Spleen (tissue), 11 donors: Measurements from ENCODE around the gene TCIRG1. TPM values are rescaled to one million over a fixed set of nuclear protein-coding genes. Genes with fewer than 3 reads are reported as not detected.

Experiments used
- DNase-seq: peaks from one replicate; pipeline ENCODE4 v3.0.0-alpha.2; 2020
- H3K27ac ChIP-seq, 8 donors: fragments of 200-600 bp; sonication (generic) in 7 of 8; 1 replicate in 4 of 8; 2 replicates in 4 of 8; pipeline versions ENCODE4 v1.5.0 to v1.8.0; 2016 to 2021; ENCODE audit warnings: inconsistent platforms in 4 of 8, mild to moderate bottlenecking in 4 of 8, moderate library complexity in 1 of 8
- H3K27me3 ChIP-seq, 7 donors: fragments of 200-600 bp; sonication (generic) in 6 of 7; replicated peaks in 1 of 7; 1 replicate in 4 of 7; 2 replicates in 3 of 7; pipeline versions ENCODE4 v1.5.0 to v1.8.0; 2016 to 2021; ENCODE audit warnings: inconsistent platforms in 3 of 7, mild to moderate bottlenecking in 1 of 7
- H3K36me3 ChIP-seq, 6 donors: fragments of 200-600 bp; sonication (generic) in 5 of 6; 1 replicate in 4 of 6; 2 replicates in 2 of 6; pipeline versions ENCODE4 v1.5.0 to v1.8.0; 2016 to 2021; ENCODE audit warnings: inconsistent platforms in 2 of 6
- H3K4me1 ChIP-seq, 6 donors: fragments of 200-600 bp; sonication (generic) in 5 of 6; 1 replicate in 3 of 6; 2 replicates in 3 of 6; pipeline versions ENCODE4 v1.5.0 to v1.8.0; 2016 to 2021; ENCODE audit warnings: inconsistent platforms in 3 of 6
- H3K4me3 ChIP-seq, 8 donors: fragments of 200-600 bp; sonication (generic) in 7 of 8; 1 replicate in 4 of 8; 2 replicates in 4 of 8; pipeline versions ENCODE4 v1.5.0 to v1.8.0; 2016 to 2021; ENCODE audit warnings: inconsistent platforms in 4 of 8, mild to moderate bottlenecking in 4 of 8, moderate library complexity in 2 of 8
- H3K9me3 ChIP-seq, 8 donors: fragments of 200-600 bp; sonication (generic) in 7 of 8; 1 replicate in 4 of 8; 2 replicates in 4 of 8; pipeline versions ENCODE4 v1.5.0 to v1.8.0; 2016 to 2021; ENCODE audit warnings: inconsistent platforms in 4 of 8
- CTCF ChIP-seq, 11 experiments: fragments of 200-600 bp in 7 of 11; fragments of 450-650 bp in 4 of 11; sonication (generic) in 4 of 11; IDR thresholded peaks in 8 of 11; conservative IDR thresholded peaks in 3 of 11; 1 replicate in 7 of 11; 2 replicates in 4 of 11; pipeline versions ENCODE4 v1.4.0 to v1.8.0; 2016 to 2021; ENCODE audit warnings: antibody characterized with exemption in 11 of 11, inconsistent platforms in 4 of 11, mild to moderate bottlenecking in 1 of 11
- POLR2A ChIP-seq, 3 donors: fragments of 450-650 bp; IDR thresholded peaks; one replicate each; pipeline ENCODE4 v1.5.1; 2017; ENCODE audit warnings: antibody characterized with exemption in 3 of 3, mild to moderate bottlenecking in 1 of 3
- POLR2AphosphoS5 ChIP-seq, 3 donors: sonication (generic); formaldehyde crosslinking; IDR thresholded peaks; one replicate each; pipeline ENCODE4 v1.5.1; 2017; ENCODE audit warnings: antibody characterized with exemption in 3 of 3
- WGBS, 5 donors: extraction: QIAGEN DNeasy Blood & Tissue Kit in 3 of 5; methylation state at CpG; one replicate each; pipeline versions ENCODE4 v1.1.5 to v1.1.7; 2013 to 2018; 5-methylcytosine and 5-hydroxymethylcytosine counted together
- intact Hi-C: fragments of 100-400 bp; cut with DNase I; formaldehyde crosslinking; loops from one replicate; pipeline ENCODE4 v1.15.0; 2023; ENCODE audit warnings: low total_unique reads
- polyA plus RNA-seq, 3 donors: library from polyadenylated mRNA; stranded (reverse); fragments of 200-250 nt; gene quantifications; one replicate each; pipeline ENCODE4 v1.2.1, GENCODE V29; 2013
- total RNA-seq, 7 donors: library from RNA; depleted of rRNA in 3 of 7; stranded (reverse); fragments of >200 nt in 3 of 7; fragmentation: NEBNext Ultra II Directional in 4 of 7; extraction: Animal tissue kit (Norgen Biotek cat#: 25700) in 4 of 7; gene quantifications; one replicate each; pipeline versions ENCODE4 v1.1.0 to v1.2.1, GENCODE V29; 2016 to 2021
- donor health status: healthy with polysubstance abuse.
- donor health status: DM: no; HTN: no; CAD: no; lungs with moderate emphysema.
- donor health status: DM: no; HTN: no; CAD: no.
- donor health status: Bipolar disorder and iron deficiency.
- donor health status: healthy.
- donor health status: DM: no; HTN: no; CAD: no.
- donor health status: DM: yes; HTN: yes; CAD: no.

Gene TCIRG1
- total and polyA plus RNA-seq, 10 donors, result 199 to 707 (median 377) TPM

- no peaks in the 10 kb centered on the region for H3K9me3 ChIP-seq
- peaks cover 50 to 92% (median 71%) of the 10 kb centered on the region in 6 donors for H3K4me1 ChIP-seq
- H3K27me3 ChIP-seq, result no peaks in the 10 kb centered on the region
- H3K27ac ChIP-seq, result peak overlapping the region; percentile 85 to 97 (median 92)
- TF ChIP-seq CTCF (IDR thresholded peaks at IDR 0.05 in 8 of 11, conservative IDR thresholded peaks at IDR 0.05 in 3 of 11), result no peak
- no peak for TF ChIP-seq POLR2AphosphoS5 (IDR thresholded peaks at IDR 0.05)
- TF ChIP-seq POLR2A (IDR thresholded peaks at IDR 0.05), result no peak
- 62 to 81% (median 69%) methylated on average over 17 to 27 of the region's 27 CpGs for WGBS, 5 donors
- H3K4me3 ChIP-seq, result peak overlapping the region in 1 of 8 donors; percentile 97
- peaks cover 0 to 43% (median 16%) of the 10 kb centered on the region in 6 donors for H3K36me3 ChIP-seq
- peak; percentile 87 for DNase-seq
- intact Hi-C loops, result no loop called here
These were observed 2.6 kb upstream of the TCIRG1 start for GRCh38 chr11:68036141-68036716.

DNA sequence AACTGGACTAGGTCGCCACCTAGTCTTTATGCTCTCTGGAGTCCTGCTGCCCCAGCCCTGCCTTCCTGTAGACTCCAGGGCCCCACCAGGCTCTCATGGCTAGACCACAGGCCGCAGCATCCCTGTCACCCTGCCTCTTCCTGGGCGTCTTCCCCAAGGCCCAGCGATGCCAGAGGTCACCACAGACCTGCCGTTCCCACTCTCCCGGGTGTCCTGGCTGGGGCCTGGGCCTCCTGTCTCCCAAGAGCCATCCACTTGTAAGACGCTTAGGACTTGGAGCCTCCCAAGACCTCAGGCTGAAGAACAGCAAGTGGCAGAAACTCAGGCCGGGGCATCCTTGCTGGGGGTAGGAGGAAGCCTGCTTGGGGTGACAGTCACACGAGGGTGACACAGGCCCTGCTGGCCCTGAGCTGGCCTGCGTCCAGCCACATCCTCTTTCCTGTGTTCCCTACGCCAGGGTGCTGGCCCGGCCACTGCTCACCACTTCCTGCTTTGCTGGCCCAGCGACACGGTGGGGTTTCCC is 2.0 kb upstream of the TCIRG1 start:
- no peaks in the 10 kb centered on the region for H3K27me3 ChIP-seq
- no peaks in the 10 kb centered on the region for H3K9me3 ChIP-seq
- peaks cover 48 to 92% (median 71%) of the 10 kb centered on the region in 6 donors for H3K4me1 ChIP-seq
- peak overlapping the region; percentile 85 to 97 (median 92) for H3K27ac ChIP-seq
- 14 to 27% (median 16%) methylated on average over 11 to 14 of the region's 14 CpGs for WGBS, 5 donors
- intact Hi-C loops, result no loop called here
- TF ChIP-seq CTCF (IDR thresholded peaks at IDR 0.05 in 8 of 11, conservative IDR thresholded peaks at IDR 0.05 in 3 of 11), result peak in 1 of 11 experiments; percentile 5
- TF ChIP-seq POLR2AphosphoS5 (IDR thresholded peaks at IDR 0.05), result peak; percentile 89 to 93 (median 92)
- peak in 1 of 3 donors; percentile 20 for TF ChIP-seq POLR2A (IDR thresholded peaks at IDR 0.05)
- H3K4me3 ChIP-seq, result peak overlapping the region in 1 of 8 donors; percentile 97
- DNase-seq, result peak; percentile 96
- H3K36me3 ChIP-seq, result peaks cover 0 to 49% (median 19%) of the 10 kb centered on the region in 6 donors

- peaks cover 40 to 92% (median 67%) of the 10 kb centered on the region in 6 donors for H3K4me1 ChIP-seq
- DNase-seq, result peak; percentile 80
- H3K36me3 ChIP-seq, result peaks cover 0 to 52% (median 27%) of the 10 kb centered on the region in 6 donors
- 72 to 87% (median 81%) methylated on average over 18 to 20 of the region's 20 CpGs for WGBS, 5 donors
- peak overlapping the region; percentile 85 to 97 (median 92) for H3K27ac ChIP-seq
- no peaks in the 10 kb centered on the region for H3K27me3 ChIP-seq
- intact Hi-C loops, result no loop called here
- H3K9me3 ChIP-seq, result no peaks in the 10 kb centered on the region
- peak overlapping the region in 2 of 8 donors; percentile 90 to 97 for H3K4me3 ChIP-seq
- TF ChIP-seq POLR2A (IDR thresholded peaks at IDR 0.05) (no peak), CTCF (IDR thresholded peaks at IDR 0.05 in 8 of 11, conservative IDR thresholded peaks at IDR 0.05 in 3 of 11) (no peak), POLR2AphosphoS5 (IDR thresholded peaks at IDR 0.05) (no peak)
These were observed 1.2 kb upstream of the TCIRG1 start for GRCh38 chr11:68037411-68038225.
